A549 (cell line): Measurements from ENCODE around the gene MRPS31.

Experiments used
- CTCF ChIP-seq: fragments of >200 bp; sonication (Bioruptor Twin); formaldehyde crosslinking; IDR thresholded peaks from 3 replicates; pipeline ENCODE4 v1.5.1; 2016
- ELK1 ChIP-seq: fragments of 150-350 bp; IDR thresholded peaks from 2 replicates; pipeline ENCODE4 v1.6.1; 2014; ENCODE audit warnings: low read depth, mild to moderate bottlenecking, low read length
- KDM1A ChIP-seq: fragments of 200-600 bp; sonication (generic); IDR thresholded peaks from 2 replicates; pipeline ENCODE4 v1.6.1; 2016; ENCODE audit warnings: low read depth, mild to moderate bottlenecking
- NPAS2 ChIP-seq: fragments of 250-450 bp; sonication (Bioruptor Pico); IDR thresholded peaks from 2 replicates; pipeline ENCODE4 v1.8.0; 2022; ENCODE audit warnings: mild to moderate bottlenecking, moderate library complexity, borderline replicate concordance
- NR3C1 ChIP-seq: fragments of >200 bp; sonication (Bioruptor Twin); formaldehyde crosslinking; IDR thresholded peaks from 3 replicates; pipeline ENCODE4 v1.6.1; 2017
- USF2 ChIP-seq: fragments of 450-650 bp; IDR thresholded peaks from 2 replicates; pipeline ENCODE4 v1.6.1; 2014; ENCODE audit warnings: antibody characterized with exemption
- TF ChIP-seq, protein P1 (sequence below): IDR thresholded peaks from 2 replicates; pipeline ENCODE4 v1.6.1; 2012

DNA sequence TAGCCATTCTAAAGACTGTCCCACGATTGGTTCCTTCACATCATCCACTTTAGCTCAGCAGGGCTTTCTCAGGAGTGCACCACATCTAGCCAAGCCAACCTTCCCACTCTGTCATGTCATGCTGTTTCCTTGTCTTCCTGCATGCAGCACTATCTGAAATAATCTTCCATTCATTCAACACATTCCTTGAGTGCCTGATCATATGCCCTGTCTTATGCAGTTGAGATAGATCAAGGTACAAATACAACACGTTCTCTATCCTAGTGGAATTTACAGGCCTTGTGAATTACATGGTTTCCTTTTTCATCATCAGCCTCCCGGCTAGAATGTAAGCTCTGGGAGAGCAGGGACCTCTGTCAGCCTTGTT, 6.8 kb upstream of the MRPS31 start:
- TF ChIP-seq ELK1 (no peak), CTCF (no peak), KDM1A (no peak), USF2 (no peak), NR3C1 (no peak), NPAS2 (CRISPR knock-in tag) (no peak)
- TF ChIP-seq, protein P1, sequence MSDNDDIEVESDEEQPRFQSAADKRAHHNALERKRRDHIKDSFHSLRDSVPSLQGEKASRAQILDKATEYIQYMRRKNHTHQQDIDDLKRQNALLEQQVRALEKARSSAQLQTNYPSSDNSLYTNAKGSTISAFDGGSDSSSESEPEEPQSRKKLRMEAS, result no peak
